Lower leg skin (tissue), 3 donors: ENCODE results near the gene SERPIND1.

Source experiments
- POLR2A ChIP-seq, 2 donors: fragments of 450-650 bp; IDR thresholded peaks; one replicate each; pipeline ENCODE4 v1.6.1; 2016 to 2017; ENCODE audit warnings: antibody characterized with exemption in 2 of 2, mild to moderate bottlenecking in 1 of 2, moderate library complexity in 1 of 2
- TF ChIP-seq, protein P1 (sequence below), 3 donors: fragments of 450-650 bp; IDR thresholded peaks; one replicate each; pipeline ENCODE4 v1.5.1; 2016; ENCODE audit warnings: antibody characterized with exemption in 3 of 3, mild to moderate bottlenecking in 3 of 3, moderate library complexity in 2 of 3

DNA sequence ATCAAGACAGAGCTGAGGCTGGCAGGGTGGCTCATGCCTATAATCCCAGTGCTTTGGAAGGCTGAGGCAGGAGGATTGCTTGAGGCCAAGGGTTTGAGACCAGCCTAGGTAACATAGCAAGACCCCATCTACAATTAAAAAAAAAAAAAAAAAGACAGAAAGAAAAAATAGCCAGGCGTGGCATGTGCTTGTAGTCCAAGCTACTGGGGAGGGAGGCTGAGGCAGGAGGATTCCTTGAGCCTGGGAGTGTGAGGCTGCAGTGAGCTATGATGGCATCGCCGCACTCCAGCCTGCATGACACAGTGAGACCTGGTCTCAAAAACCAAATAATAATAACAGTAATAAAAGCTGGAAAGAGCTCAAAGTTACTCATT is 9.4 kb downstream of the SERPIND1 start:
- TF ChIP-seq, protein P1, sequence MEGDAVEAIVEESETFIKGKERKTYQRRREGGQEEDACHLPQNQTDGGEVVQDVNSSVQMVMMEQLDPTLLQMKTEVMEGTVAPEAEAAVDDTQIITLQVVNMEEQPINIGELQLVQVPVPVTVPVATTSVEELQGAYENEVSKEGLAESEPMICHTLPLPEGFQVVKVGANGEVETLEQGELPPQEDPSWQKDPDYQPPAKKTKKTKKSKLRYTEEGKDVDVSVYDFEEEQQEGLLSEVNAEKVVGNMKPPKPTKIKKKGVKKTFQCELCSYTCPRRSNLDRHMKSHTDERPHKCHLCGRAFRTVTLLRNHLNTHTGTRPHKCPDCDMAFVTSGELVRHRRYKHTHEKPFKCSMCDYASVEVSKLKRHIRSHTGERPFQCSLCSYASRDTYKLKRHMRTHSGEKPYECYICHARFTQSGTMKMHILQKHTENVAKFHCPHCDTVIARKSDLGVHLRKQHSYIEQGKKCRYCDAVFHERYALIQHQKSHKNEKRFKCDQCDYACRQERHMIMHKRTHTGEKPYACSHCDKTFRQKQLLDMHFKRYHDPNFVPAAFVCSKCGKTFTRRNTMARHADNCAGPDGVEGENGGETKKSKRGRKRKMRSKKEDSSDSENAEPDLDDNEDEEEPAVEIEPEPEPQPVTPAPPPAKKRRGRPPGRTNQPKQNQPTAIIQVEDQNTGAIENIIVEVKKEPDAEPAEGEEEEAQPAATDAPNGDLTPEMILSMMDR (IDR thresholded peaks at IDR 0.05): no peak
- TF ChIP-seq POLR2A (IDR thresholded peaks at IDR 0.05): no peak
